H1 (cell line): ENCODE data around the gene BRD2. TPM values are rescaled to one million over a fixed set of nuclear protein-coding genes. Genes with fewer than 3 reads are reported as not detected.

Experiments
- CTCF ChIA-PET: fragments of 300-600 bp; sonication (Branson Sonifier 250); formaldehyde crosslinking; loops from one replicate; lab custom pipeline; 2021; ENCODE audit not compliant: partially characterized antibody; lab: Charles Lee
- POLR2A ChIA-PET: fragments of 300-600 bp; sonication (Branson Sonifier 250); formaldehyde crosslinking; loops from one replicate; lab custom pipeline; 2021; ENCODE audit warnings: inconsistent platforms; ENCODE audit not compliant: partially characterized antibody; lab: Charles Lee
- DNase-seq, 2 experiments: peaks; one replicate each; pipeline versions ENCODE4 v3.0.0 to v3.0.0-alpha.2; 2010 to 2022; ENCODE audit warnings: low spot score in 2 of 2, low read depth in 1 of 2, mixed read lengths in 1 of 2
- FAIRE-seq: peaks from 2 replicates; lab custom pipeline; 2011; peaks lifted over from hg19 to GRCh38; lab: Jason Lieb, UNC
- H2AFZ ChIP-seq: 2 replicates; pipeline ENCODE4 v1.8.1; 2012; ENCODE audit warnings: low read length, inconsistent platforms
- H2AK5ac ChIP-seq: 2 replicates; pipeline ENCODE4 v1.6.1; 2013; ENCODE audit warnings: low read depth, low read length
- H2BK120ac ChIP-seq: replicated peaks from 2 replicates; pipeline ENCODE3; 2013; ENCODE audit warnings: low read depth, low read length, inconsistent platforms
- H2BK12ac ChIP-seq: 2 replicates; pipeline ENCODE4 v1.6.1; 2013; ENCODE audit warnings: low read depth, low read length
- H2BK15ac ChIP-seq: 2 replicates; pipeline ENCODE4 v1.6.1; 2013; ENCODE audit warnings: low read length
- H2BK20ac ChIP-seq: 2 replicates; pipeline ENCODE4 v1.6.1; 2013; ENCODE audit warnings: low read length
- H2BK5ac ChIP-seq: 2 replicates; pipeline ENCODE4 v1.6.1; 2013; ENCODE audit warnings: low read depth, low read length
- H3K14ac ChIP-seq: 2 replicates; pipeline ENCODE4 v1.6.1; 2013; ENCODE audit warnings: inconsistent platforms; ENCODE audit not compliant: insufficient read length
- H3K18ac ChIP-seq: 2 replicates; pipeline ENCODE4 v1.6.1; 2013; ENCODE audit warnings: low read length; ENCODE audit errors: extremely low read depth
- H3K23ac ChIP-seq: 2 replicates; pipeline ENCODE4 v1.6.1; 2013; ENCODE audit warnings: inconsistent platforms; ENCODE audit not compliant: insufficient read length
- H3K23me2 ChIP-seq: 2 replicates; pipeline ENCODE4 v1.6.1; 2013; ENCODE audit warnings: low read depth, low read length
- H3K27ac ChIP-seq: 2 replicates; pipeline ENCODE4 v1.6.1; 2011; ENCODE audit warnings: low read depth, low read length, inconsistent platforms
- H3K27me3 ChIP-seq, 4 experiments: replicated peaks in 1 of 4; 1 replicate in 1 of 4; 2 replicates in 3 of 4; pipeline versions ENCODE4 v1.6.1 to v1.8.1; 2011 to 2013; ENCODE audit warnings: low read length in 3 of 4, mild to moderate bottlenecking in 3 of 4, inconsistent platforms in 2 of 4, mixed read lengths in 2 of 4, moderate library complexity in 1 of 4; ENCODE audit not compliant: control insufficient read depth in 3 of 4, insufficient read depth in 3 of 4; ENCODE audit errors: extremely low read depth in 1 of 4
- H3K36me3 ChIP-seq, 4 experiments: 2 replicates each; pipeline versions ENCODE4 v1.6.1 to v1.8.1; 2011 to 2013; ENCODE audit warnings: mild to moderate bottlenecking in 4 of 4, low read length in 3 of 4, moderate library complexity in 2 of 4, control low read depth in 1 of 4, inconsistent platforms in 1 of 4; ENCODE audit not compliant: insufficient read depth in 4 of 4, control insufficient read depth in 2 of 4
- H3K4ac ChIP-seq: replicated peaks from 2 replicates; pipeline ENCODE3; 2013; ENCODE audit warnings: low read length, low read depth, mixed read lengths, inconsistent platforms; ENCODE audit not compliant: insufficient read length
- H3K4me1 ChIP-seq, 4 experiments: replicated peaks in 1 of 4; 1 replicate in 1 of 4; 2 replicates in 3 of 4; pipeline versions ENCODE4 v1.6.1 to v1.8.1; 2011 to 2013; ENCODE audit warnings: low read length in 3 of 4, inconsistent platforms in 2 of 4, mixed read lengths in 1 of 4; ENCODE audit not compliant: insufficient read depth in 4 of 4, control insufficient read depth in 3 of 4
- H3K4me2 ChIP-seq, 2 experiments: 2 replicates each; pipeline versions ENCODE4 v1.6.1 to v1.8.1; 2011 to 2013; ENCODE audit warnings: low read depth in 2 of 2, low read length in 2 of 2, control low read depth in 1 of 2, inconsistent platforms in 1 of 2, mild to moderate bottlenecking in 1 of 2; ENCODE audit not compliant: insufficient read depth in 1 of 2
- H3K4me3 ChIP-seq, 4 experiments: fragments of 200-600, 300-600 bp in 1 of 4; sonication (generic), shearing (Covaris generic), sonication (Bioruptor Twin) in 1 of 4; 2 replicates each; pipeline versions ENCODE4 v1.5.1 to v1.8.1; 2011 to 2016; ENCODE audit warnings: low read length in 4 of 4, low read depth in 3 of 4, control low read depth in 2 of 4, inconsistent platforms in 2 of 4, mild to moderate bottlenecking in 2 of 4, mixed read lengths in 1 of 4, moderate library complexity in 1 of 4; ENCODE audit not compliant: insufficient read depth in 2 of 4; ENCODE audit errors: extremely low read depth in 1 of 4
- H3K56ac ChIP-seq: replicated peaks from 2 replicates; pipeline ENCODE3; 2013; ENCODE audit warnings: low read depth, mild to moderate bottlenecking, mixed read lengths, low read length, inconsistent platforms; ENCODE audit not compliant: insufficient read length
- H3K79me1 ChIP-seq: 2 replicates; pipeline ENCODE4 v1.6.1; 2013; ENCODE audit warnings: low read depth, low read length, control low read depth
- H3K79me2 ChIP-seq, 2 experiments: 2 replicates each; pipeline versions ENCODE4 v1.6.1 to v1.8.1; 2012 to 2013; ENCODE audit warnings: low read length in 2 of 2, mild to moderate bottlenecking in 2 of 2, inconsistent platforms in 1 of 2; ENCODE audit not compliant: insufficient read depth in 2 of 2, control insufficient read depth in 1 of 2
- H3K9ac ChIP-seq, 4 experiments: replicated peaks in 1 of 4; 1 replicate in 1 of 4; 2 replicates in 3 of 4; pipeline versions ENCODE4 v1.6.1 to v1.8.1; 2011 to 2013; ENCODE audit warnings: low read depth in 3 of 4, low read length in 3 of 4, control low read depth in 2 of 4, mild to moderate bottlenecking in 2 of 4, moderate library complexity in 2 of 4, inconsistent platforms in 1 of 4; ENCODE audit errors: extremely low read depth in 1 of 4
- H3K9me3 ChIP-seq, 2 experiments: 2 replicates each; pipeline versions ENCODE4 v1.6.1 to v1.8.1; 2012 to 2013; ENCODE audit warnings: mild to moderate bottlenecking in 2 of 2, moderate library complexity in 2 of 2, control low read depth in 1 of 2, inconsistent platforms in 1 of 2, low read depth in 1 of 2, low read length in 1 of 2, mixed read lengths in 1 of 2; ENCODE audit not compliant: insufficient read depth in 2 of 2
- H4K20me1 ChIP-seq, 2 experiments: replicated peaks in 1 of 2; 2 replicates each; pipeline versions ENCODE3 to v1.8.1; 2011 to 2013; ENCODE audit warnings: inconsistent platforms in 2 of 2, low read length in 2 of 2, mild to moderate bottlenecking in 1 of 2; ENCODE audit not compliant: insufficient read depth in 2 of 2, control insufficient read depth in 1 of 2
- H4K5ac ChIP-seq: 2 replicates; pipeline ENCODE4 v1.6.1; 2013; ENCODE audit warnings: low read length, low read depth, mixed read lengths, inconsistent platforms; ENCODE audit not compliant: insufficient read length
- H4K8ac ChIP-seq: 2 replicates; pipeline ENCODE4 v1.8.0; 2013; ENCODE audit warnings: mild to moderate bottlenecking, moderate library complexity, low read length, inconsistent platforms; ENCODE audit not compliant: insufficient read depth; ENCODE audit errors: extremely low read depth
- H4K91ac ChIP-seq: replicated peaks from 2 replicates; pipeline ENCODE3; 2013; ENCODE audit warnings: low read length, mixed read lengths, inconsistent platforms; ENCODE audit not compliant: insufficient read length
- KDM1A ChIP-seq: fragments of 200-600, 300-600 bp; sonication (generic); IDR thresholded peaks from 2 replicates; pipeline ENCODE4 v1.7.1; 2016; ENCODE audit warnings: mild to moderate bottlenecking, low read length, borderline replicate concordance
- RAD21 ChIP-seq, 2 experiments: IDR thresholded peaks in 1 of 2; conservative IDR thresholded peaks in 1 of 2; 2 replicates each; pipeline ENCODE4 v1.6.1; 2011; ENCODE audit warnings: low read depth in 2 of 2, low read length in 2 of 2, improper control_type of control experiment in 1 of 2, inconsistent platforms in 1 of 2, mild to moderate bottlenecking in 1 of 2, moderate library complexity in 1 of 2
- RFX5 ChIP-seq: IDR thresholded peaks from 2 replicates; pipeline ENCODE4 v1.6.1; 2011; ENCODE audit warnings: low read depth, low read length, improper control_type of control experiment, borderline replicate concordance
- TEAD4 ChIP-seq: IDR thresholded peaks from 2 replicates; pipeline ENCODE4 v1.6.1; 2012; ENCODE audit warnings: low read depth, low read length, inconsistent platforms, mixed read lengths
- YY1 ChIP-seq: IDR thresholded peaks from 2 replicates; pipeline ENCODE4 v1.6.1; 2011; ENCODE audit warnings: low read depth, mild to moderate bottlenecking, low read length
- WGBS, 2 experiments: shearing (Covaris generic) in 1 of 2; methylation state at CpG; one replicate each; pipeline versions ENCODE4 v1.1.6 to v1.1.7; 2013 to 2015; ENCODE audit warnings: low lambda C conversion rate in 2 of 2, mixed read lengths in 2 of 2, inconsistent platforms in 1 of 2, low coverage in 1 of 2, missing lambda C conversion rate in 1 of 2; ENCODE audit not compliant: insufficient replicate concordance in 2 of 2, insufficient coverage in 1 of 2, insufficient read length in 1 of 2; ENCODE audit errors: extremely low coverage in 1 of 2, missing lambda C conversion rate in 1 of 2; 5-methylcytosine and 5-hydroxymethylcytosine counted together
- polyA plus RNA-seq, 7 experiments: library from polyadenylated mRNA; depleted of rRNA in 3 of 7; stranded (reverse) in 5 of 7; unstranded in 2 of 7; fragments of >200 nt in 5 of 7; fragments of 200-250 nt in 2 of 7; gene quantifications; 1 replicate in 5 of 7; 2 replicates in 1 of 7; 4 replicates in 1 of 7; pipeline versions ENCODE4 v1.2.1 to v1.2.3, GENCODE V29; 2011 to 2013; ENCODE audit warnings: missing spikeins in 2 of 7, mixed read lengths in 2 of 7
- total RNA-seq: library from RNA; stranded (reverse); fragmentation: NEBNext Ultra II Directional; extraction: Animal tissue kit (Norgen Biotek cat#: 25700); gene quantifications from 2 replicates; pipeline ENCODE4 v1.2.1, GENCODE V29; 2021
- TF ChIP-seq, protein P1 (sequence below), 3 experiments: IDR thresholded peaks; 1 replicate in 2 of 3; 2 replicates in 1 of 3; pipeline versions ENCODE4 v1.5.1 to v1.6.1; 2011; ENCODE audit warnings: low read length in 3 of 3, mild to moderate bottlenecking in 3 of 3, inconsistent platforms in 2 of 3, low read depth in 1 of 3, moderate library complexity in 1 of 3; ENCODE audit not compliant: insufficient read depth in 1 of 3; ENCODE audit errors: control extremely low read depth in 1 of 3

The BRD2 gene
- total and polyA plus RNA-seq, 2 of the 8 experiments (the other 6 are each of a cell fraction or from before 2014, with no cell fraction given): 132 to 185 TPM

DNA sequence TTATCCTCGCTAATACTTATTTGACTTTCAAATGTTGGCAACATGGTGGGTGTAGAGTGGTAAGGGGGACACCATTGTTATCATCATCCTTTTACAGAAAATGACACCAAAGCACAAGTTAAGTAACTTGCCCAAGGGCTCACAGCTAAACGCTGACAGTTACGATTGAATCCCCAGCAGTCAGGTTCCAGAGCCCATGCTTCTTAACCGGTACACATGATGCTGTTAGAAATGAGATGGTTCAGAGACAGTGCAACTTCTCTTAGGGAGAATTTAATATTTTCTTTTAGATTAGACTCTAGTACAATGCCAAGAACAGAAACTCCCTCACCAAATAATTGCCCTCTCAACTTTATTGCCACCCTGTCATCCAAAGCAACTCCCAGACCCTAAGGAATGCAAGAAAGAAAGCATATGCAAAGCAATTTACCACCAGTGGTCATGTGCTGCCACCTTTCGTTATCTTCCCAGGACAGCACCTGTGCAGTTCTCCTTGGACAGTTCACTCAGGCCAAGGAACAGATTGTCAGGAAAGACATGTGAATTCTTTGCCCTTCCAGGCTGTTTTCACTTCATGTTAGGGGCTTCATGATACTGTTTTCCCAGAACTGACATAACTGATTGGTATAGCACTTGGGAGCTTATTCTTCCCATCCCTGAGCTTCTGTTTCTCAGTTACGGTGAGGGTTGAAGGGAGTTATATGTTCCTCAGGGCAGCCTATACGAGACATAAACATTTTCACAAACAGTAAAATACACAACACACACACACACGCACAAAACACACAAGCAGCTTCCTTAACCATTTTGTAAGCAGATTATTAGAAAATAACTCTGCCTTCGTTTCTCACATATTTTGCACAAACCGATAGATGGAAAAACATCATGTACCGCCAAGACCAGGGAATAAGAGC lies 20.6 kb upstream of the BRD2 start:
- no peak overlapping the region for H3K9ac ChIP-seq
- H4K5ac ChIP-seq: no peak overlapping the region
- no peak overlapping the region for H2BK20ac ChIP-seq
- no peaks in the 10 kb centered on the region for H4K20me1 ChIP-seq
- H3K9me3 ChIP-seq: no peaks in the 10 kb centered on the region
- H3K18ac ChIP-seq: no peak overlapping the region
- H3K56ac ChIP-seq: no peak overlapping the region
- DNase-seq (peak; percentile 15 to 63), FAIRE-seq (peak; percentile 97)
- CTCF ChIA-PET: interaction anchor here (0.6 to 2.4 kb wide), 27 partner anchors 9 to 321 kb away, joined by 3 to 63 read pairs (median 5); partner anchors contain the start of gene TAP2
- H2AFZ ChIP-seq: no peak overlapping the region
- H3K23ac ChIP-seq: no peak overlapping the region
- H2BK5ac ChIP-seq: no peak overlapping the region
- H3K23me2 ChIP-seq: 0 out of 2 replicates have a peak, but pooled peaks cover 2% of the 10 kb centered on the region
- peak; percentile 58; the same call in 1 of the 2 replicates for TF ChIP-seq TEAD4
- TF ChIP-seq RAD21 (IDR thresholded peaks at IDR 0.05 in 1 of 2, conservative IDR thresholded peaks at IDR 0.05 in 1 of 2; ENCODE audit: low read depth in 2 of 2, low read length in 2 of 2): peak; percentile 95 to 96
- no peak for TF ChIP-seq KDM1A
- TF ChIP-seq, protein P1, sequence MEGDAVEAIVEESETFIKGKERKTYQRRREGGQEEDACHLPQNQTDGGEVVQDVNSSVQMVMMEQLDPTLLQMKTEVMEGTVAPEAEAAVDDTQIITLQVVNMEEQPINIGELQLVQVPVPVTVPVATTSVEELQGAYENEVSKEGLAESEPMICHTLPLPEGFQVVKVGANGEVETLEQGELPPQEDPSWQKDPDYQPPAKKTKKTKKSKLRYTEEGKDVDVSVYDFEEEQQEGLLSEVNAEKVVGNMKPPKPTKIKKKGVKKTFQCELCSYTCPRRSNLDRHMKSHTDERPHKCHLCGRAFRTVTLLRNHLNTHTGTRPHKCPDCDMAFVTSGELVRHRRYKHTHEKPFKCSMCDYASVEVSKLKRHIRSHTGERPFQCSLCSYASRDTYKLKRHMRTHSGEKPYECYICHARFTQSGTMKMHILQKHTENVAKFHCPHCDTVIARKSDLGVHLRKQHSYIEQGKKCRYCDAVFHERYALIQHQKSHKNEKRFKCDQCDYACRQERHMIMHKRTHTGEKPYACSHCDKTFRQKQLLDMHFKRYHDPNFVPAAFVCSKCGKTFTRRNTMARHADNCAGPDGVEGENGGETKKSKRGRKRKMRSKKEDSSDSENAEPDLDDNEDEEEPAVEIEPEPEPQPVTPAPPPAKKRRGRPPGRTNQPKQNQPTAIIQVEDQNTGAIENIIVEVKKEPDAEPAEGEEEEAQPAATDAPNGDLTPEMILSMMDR (IDR thresholded peaks at IDR 0.05; ENCODE audit: control extremely low read depth in 1 of 3, insufficient read depth in 1 of 3, low read depth in 1 of 3, low read length in 3 of 3): peak; percentile 60 to 92 (median 91)
- TF ChIP-seq RFX5: peak; percentile 62
- no peak for TF ChIP-seq YY1
- TF ChIP-seq, all 59 proteins: peak for 4
- Histone ChIP-seq H2BK120ac (no peak overlapping the region), H3K4me1 (peaks cover 0 to 8% (median 3%) of the 10 kb centered on the region in 4 experiments; a peak in 5 of 7 replicates), H3K4me2 (no peak overlapping the region), H3K36me3 (no peaks in the 10 kb centered on the region), H3K27ac (no peak overlapping the region), H3K79me1 (no peaks in the 10 kb centered on the region), H3K27me3 (no peaks in the 10 kb centered on the region; a peak in 1 of 7 replicates), H3K4me3 (no peak overlapping the region), H3K14ac (no peak overlapping the region), H2BK12ac (no peak overlapping the region), H3K4ac (no peak overlapping the region), H3K79me2 (no peaks in the 10 kb centered on the region), H2AK5ac (no peak overlapping the region), H4K91ac (no peak overlapping the region), H4K8ac (no peak overlapping the region), H2BK15ac (no peak overlapping the region)
- WGBS, 2 experiments: 69% methylated on average over 11 of the region's 11 CpGs; no CpG with 5 or more reads in 1 of the 2 experiments
- POLR2A ChIA-PET: interaction anchor here (1.0 to 2.6 kb wide), 2 partner anchors 23 to 65 kb away, joined by 4 to 25 read pairs; no protein-coding TSS in a partner anchor
